WI38 (cell line): Measurements from ENCODE around the gene LIG1.
"Not testable (repeated sequence)": the region's sequence is repeated elsewhere in the genome, so short reads cannot be mapped to it uniquely, and the experiment has no call there.

Experiments
- H3K4me3 ChIP-seq: 2 replicates; pipeline ENCODE4 v1.5.1; 2011; ENCODE audit warnings: low read depth, mild to moderate bottlenecking, control low read depth, low read length
- TF ChIP-seq, protein P1 (sequence below): IDR thresholded peaks from 2 replicates; pipeline ENCODE4 v1.5.1; 2012; ENCODE audit warnings: low read depth, mild to moderate bottlenecking, control low read depth, low read length

Gene LIG1

GRCh38 chr19:48094855-48095203 is 75.3 kb downstream of the LIG1 start:
- TF ChIP-seq, protein P1, sequence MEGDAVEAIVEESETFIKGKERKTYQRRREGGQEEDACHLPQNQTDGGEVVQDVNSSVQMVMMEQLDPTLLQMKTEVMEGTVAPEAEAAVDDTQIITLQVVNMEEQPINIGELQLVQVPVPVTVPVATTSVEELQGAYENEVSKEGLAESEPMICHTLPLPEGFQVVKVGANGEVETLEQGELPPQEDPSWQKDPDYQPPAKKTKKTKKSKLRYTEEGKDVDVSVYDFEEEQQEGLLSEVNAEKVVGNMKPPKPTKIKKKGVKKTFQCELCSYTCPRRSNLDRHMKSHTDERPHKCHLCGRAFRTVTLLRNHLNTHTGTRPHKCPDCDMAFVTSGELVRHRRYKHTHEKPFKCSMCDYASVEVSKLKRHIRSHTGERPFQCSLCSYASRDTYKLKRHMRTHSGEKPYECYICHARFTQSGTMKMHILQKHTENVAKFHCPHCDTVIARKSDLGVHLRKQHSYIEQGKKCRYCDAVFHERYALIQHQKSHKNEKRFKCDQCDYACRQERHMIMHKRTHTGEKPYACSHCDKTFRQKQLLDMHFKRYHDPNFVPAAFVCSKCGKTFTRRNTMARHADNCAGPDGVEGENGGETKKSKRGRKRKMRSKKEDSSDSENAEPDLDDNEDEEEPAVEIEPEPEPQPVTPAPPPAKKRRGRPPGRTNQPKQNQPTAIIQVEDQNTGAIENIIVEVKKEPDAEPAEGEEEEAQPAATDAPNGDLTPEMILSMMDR = no peak
- no peak overlapping the region for H3K4me3 ChIP-seq

DNA sequence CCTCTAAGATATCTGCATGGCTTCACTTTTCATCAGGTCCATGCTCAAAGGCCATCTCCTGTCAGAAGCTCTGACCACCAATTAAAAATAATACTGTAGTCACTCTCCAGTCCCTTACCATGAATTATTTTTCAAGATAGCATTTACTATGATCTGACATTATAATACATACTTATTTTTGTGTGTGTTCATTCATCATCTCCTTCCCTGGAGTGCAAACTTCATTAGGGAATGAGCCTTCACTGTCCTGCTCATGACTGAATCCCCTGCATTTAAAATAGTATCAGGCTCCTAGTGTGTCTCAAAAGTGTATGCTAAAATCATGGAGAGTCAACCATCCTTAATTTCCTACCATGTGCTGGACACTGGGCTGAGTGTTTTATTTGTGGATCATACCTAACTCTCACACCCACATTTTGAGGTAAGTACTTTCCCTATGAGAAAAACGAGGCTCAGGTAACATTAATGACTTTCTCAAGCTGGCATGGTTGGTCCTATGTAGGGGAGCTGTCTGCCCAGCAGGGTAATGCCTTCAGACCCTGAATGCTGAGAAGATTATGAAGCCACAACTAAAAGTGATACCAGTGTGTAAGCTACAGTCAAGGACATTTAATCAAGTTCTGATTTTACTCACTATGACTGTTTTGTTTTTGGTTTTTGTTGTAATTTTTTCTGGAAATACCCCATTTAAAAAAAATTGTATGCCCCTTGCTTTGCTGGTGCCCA is 75.9 kb downstream of the LIG1 start:
- no peak overlapping the region for H3K4me3 ChIP-seq
- TF ChIP-seq, protein P1 = no peak

- H3K4me3 ChIP-seq = not testable (repeated sequence)
Measured at GRCh38 chr19:48091111-48091718, 78.9 kb downstream of the LIG1 start.

DNA sequence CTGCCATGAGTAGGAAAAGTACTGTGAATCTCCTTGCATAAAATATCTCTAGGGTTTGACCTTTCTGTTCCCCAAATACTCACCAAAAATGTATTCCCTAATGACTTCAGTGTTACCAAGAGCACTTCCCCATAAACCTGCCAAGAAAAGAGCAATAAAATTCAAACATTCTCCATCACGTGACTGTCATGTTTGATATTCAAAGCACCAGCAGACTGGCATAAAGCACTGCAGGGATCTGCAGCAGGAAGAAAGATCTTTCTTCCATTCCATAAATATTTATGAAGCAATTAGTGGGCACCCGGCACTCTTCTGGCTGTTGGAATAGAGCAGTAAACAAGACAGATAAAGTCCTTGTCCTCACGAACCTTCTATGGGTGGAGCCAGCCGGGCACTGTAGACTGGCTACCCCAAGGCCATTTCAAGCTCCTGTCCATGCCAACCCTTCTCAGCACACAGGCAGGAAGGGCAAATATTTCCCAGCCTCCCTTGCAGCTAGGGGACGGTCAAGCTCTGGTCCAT is 79.8 kb downstream of the LIG1 start:
- H3K4me3 ChIP-seq = no peak overlapping the region
- TF ChIP-seq, protein P1 = no peak

DNA sequence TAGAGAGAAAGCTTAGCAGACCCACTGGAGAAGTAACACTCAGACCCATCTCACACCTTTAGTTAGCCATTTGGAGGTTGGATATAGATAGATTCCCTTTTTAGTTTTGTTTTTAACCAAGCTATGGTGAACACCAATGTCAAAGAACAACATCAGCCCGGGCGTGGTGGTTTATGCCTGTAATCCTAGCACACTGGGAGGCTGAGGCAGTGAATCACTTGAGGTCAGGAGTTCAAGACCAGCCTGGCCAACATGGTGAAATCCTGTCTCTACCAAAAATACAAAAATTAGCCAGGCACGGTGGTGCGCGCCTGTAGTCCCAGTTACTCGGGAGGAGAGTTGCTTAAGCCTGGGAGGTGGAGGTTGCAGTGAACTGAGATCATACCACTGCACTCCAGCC is 81.2 kb downstream of the LIG1 start:
- H3K4me3 ChIP-seq = not testable (repeated sequence)

GRCh38 chr19:48085904-48086864 is 84.0 kb downstream of the LIG1 start:
- TF ChIP-seq, protein P1 = no peak
- H3K4me3 ChIP-seq = no peak overlapping the region

DNA sequence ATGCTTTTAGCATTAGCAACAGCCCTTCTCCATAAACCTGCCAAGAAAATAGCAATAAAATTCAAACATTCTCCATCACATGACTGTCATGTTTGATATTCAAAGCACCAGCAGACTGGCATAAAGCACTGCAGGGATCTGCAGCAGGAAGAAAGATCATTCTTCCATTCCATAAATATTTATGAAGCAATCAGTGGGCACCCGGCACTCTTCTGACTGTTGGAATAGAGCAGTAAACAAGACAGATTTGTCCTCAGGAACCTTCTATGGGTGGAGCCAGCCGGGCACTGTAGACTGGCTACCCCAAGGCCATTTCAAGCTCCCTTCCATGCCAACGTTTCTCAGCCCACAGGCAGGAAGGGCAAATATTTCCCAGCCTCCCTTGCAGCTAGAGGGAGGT is 85.1 kb downstream of the LIG1 start:
- no peak overlapping the region for H3K4me3 ChIP-seq
- TF ChIP-seq, protein P1 = no peak

- TF ChIP-seq, protein P1 = no peak
- H3K4me3 ChIP-seq = no peak overlapping the region
Measured at GRCh38 chr19:48081106-48081505, 89.0 kb downstream of the LIG1 start.

DNA sequence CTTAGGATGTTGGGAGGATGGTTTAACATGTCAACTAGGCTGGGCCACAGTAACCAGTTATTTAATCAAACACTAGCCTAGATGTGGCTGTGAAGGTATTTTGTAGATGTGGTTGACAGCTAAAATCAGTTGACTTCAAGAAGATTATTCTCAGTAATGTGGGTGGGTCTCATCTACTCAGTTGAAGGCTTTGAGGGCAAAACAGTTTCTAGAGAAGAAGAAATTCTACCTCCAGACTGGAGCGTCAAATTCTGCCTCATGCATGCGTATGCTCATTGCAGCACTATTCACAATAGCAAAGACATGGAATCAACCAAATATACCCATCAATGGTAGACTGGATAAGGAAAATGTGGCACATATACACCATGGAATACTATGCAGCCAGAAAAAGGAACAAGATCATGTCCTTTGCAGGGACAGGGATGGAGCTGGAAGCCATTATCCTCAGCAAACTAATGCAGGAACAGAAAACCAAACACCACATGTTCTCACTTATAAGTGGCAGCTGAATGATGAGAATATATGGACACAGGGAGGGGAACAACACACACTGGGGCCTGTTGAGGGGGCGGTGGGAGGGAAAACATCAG is 99.9 kb downstream of the LIG1 start:
- H3K4me3 ChIP-seq = not testable (repeated sequence)
